Endodermal cell (in vitro differentiated cells): Measurements from ENCODE around the gene EXOSC1. TPM values are rescaled to one million over a fixed set of nuclear protein-coding genes. Genes with fewer than 3 reads are reported as not detected.

Experiments used
- DNase-seq: peaks from one replicate; pipeline ENCODE4 v3.0.0-alpha.2; 2017
- H3K27ac ChIP-seq: 2 replicates; pipeline ENCODE4 v1.5.1; 2013; ENCODE audit warnings: mild to moderate bottlenecking, low read depth, low read length, moderate library complexity
- H3K27me3 ChIP-seq: 2 replicates; pipeline ENCODE4 v1.6.1; 2013; ENCODE audit warnings: mild to moderate bottlenecking, low read length, moderate library complexity; ENCODE audit not compliant: insufficient read depth, control insufficient read depth, poor library complexity, severe bottlenecking
- H3K36me3 ChIP-seq: 2 replicates; pipeline ENCODE4 v1.7.0; 2013; ENCODE audit warnings: mild to moderate bottlenecking, low read length, moderate library complexity; ENCODE audit not compliant: control insufficient read depth, insufficient read depth
- H3K4me1 ChIP-seq: one replicate; pipeline ENCODE4 v1.7.0; 2013; ENCODE audit warnings: low read length; ENCODE audit not compliant: control insufficient read depth, insufficient read depth
- H3K4me3 ChIP-seq: 2 replicates; pipeline ENCODE4 v1.5.1; 2013; ENCODE audit warnings: mild to moderate bottlenecking, low read length, moderate library complexity
- H3K9ac ChIP-seq: 2 replicates; pipeline ENCODE4 v1.6.1; 2013; ENCODE audit warnings: mild to moderate bottlenecking, low read length, moderate library complexity; ENCODE audit not compliant: poor library complexity, severe bottlenecking; ENCODE audit errors: extremely low read depth
- H3K9me3 ChIP-seq: 2 replicates; pipeline ENCODE4 v1.6.1; 2013; ENCODE audit warnings: mild to moderate bottlenecking, low read length, moderate library complexity; ENCODE audit not compliant: control insufficient read depth
- H3K27ac Mint-ChIP-seq: 2 replicates; pipeline ENCODE4 v1.8.0; 2020; ENCODE audit warnings: mixed read lengths
- H3K27me3 Mint-ChIP-seq: 2 replicates; pipeline ENCODE4 v1.8.0; 2021; ENCODE audit warnings: mild to moderate bottlenecking, mixed read lengths; ENCODE audit not compliant: insufficient read depth
- H3K36me3 Mint-ChIP-seq: 2 replicates; pipeline ENCODE4 v1.8.0; 2020; ENCODE audit warnings: low read depth, mixed read lengths
- H3K4me1 Mint-ChIP-seq: 2 replicates; pipeline ENCODE4 v1.8.0; 2020; ENCODE audit warnings: mixed read lengths
- H3K4me3 Mint-ChIP-seq: 2 replicates; pipeline ENCODE4 v1.8.0; 2020; ENCODE audit warnings: mild to moderate bottlenecking, moderate library complexity, mixed read lengths
- H3K9me3 Mint-ChIP-seq: 2 replicates; pipeline ENCODE4 v1.8.0; 2020; ENCODE audit warnings: mild to moderate bottlenecking, mixed read lengths
- CTCF ChIP-seq: fragments of 200-600 bp; sonication (generic); conservative IDR thresholded peaks from 2 replicates; pipeline ENCODE4 v1.5.0; 2021; ENCODE audit warnings: antibody characterized with exemption, mild to moderate bottlenecking
- WGBS, 2 experiments: methylation state at CpG; one replicate each; pipeline versions ENCODE4 v1.1.5 to v1.1.7; 2013; ENCODE audit warnings: missing lambda C conversion rate in 2 of 2, mixed read lengths in 1 of 2; ENCODE audit not compliant: insufficient coverage in 1 of 2, insufficient read length in 1 of 2; 5-methylcytosine and 5-hydroxymethylcytosine counted together
- total RNA-seq, 2 donors: library from RNA; stranded (reverse); fragmentation: NEBNext Ultra II Directional in 1 of 2; extraction: Animal tissue kit (Norgen Biotek cat#: 25700) in 1 of 2; gene quantifications; 2 replicates in 1 of 2; 3 replicates in 1 of 2; pipeline ENCODE4 v1.2.1, GENCODE V29; 2021

EXOSC1 gene
- total RNA-seq, 2 donors from 2014 or later, result 48.9 to 55.6 TPM

DNA sequence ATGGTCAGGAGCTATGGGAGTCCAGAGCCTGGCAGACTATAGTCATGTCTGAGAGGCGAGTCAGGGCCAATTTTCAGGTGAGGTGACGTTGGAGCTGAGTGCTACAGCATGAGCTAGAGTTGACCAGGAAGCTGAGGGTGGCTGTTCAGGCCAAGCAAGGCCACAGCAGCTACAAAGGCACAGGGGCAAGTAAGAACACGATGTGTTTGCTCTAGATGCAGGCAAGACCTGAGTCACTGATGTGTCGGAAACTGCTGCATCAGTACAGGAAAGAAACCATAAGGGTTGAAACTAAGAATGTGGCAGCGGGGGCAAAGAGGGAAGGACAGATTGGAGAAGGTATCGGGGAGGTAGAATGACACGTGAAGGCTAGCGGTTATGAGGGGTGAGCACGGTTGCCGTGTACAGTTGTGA lies 32.9 kb downstream of the EXOSC1 start:
- H3K27ac ChIP-seq, result no peak overlapping the region
- no peaks in the 10 kb centered on the region for H3K36me3 ChIP-seq
- TF ChIP-seq CTCF, result no peak
- no peaks in the 10 kb centered on the region for H3K27me3 Mint-ChIP-seq
- DNase-seq, result no peak
- H3K27ac Mint-ChIP-seq, result no peak overlapping the region
- peaks cover 8% of the 10 kb centered on the region for H3K4me1 Mint-ChIP-seq
- WGBS, 2 experiments, result 94% methylated on average over 10 of the region's 10 CpGs
- H3K27me3 ChIP-seq, result no peaks in the 10 kb centered on the region
- H3K9me3 ChIP-seq, result no peaks in the 10 kb centered on the region
- no peak overlapping the region for H3K4me3 ChIP-seq
- no peaks in the 10 kb centered on the region for H3K4me1 ChIP-seq
- H3K36me3 Mint-ChIP-seq, result no peaks in the 10 kb centered on the region
- no peak overlapping the region for H3K9ac ChIP-seq
- H3K4me3 Mint-ChIP-seq, result no peak overlapping the region
- no peaks in the 10 kb centered on the region for H3K9me3 Mint-ChIP-seq

DNA sequence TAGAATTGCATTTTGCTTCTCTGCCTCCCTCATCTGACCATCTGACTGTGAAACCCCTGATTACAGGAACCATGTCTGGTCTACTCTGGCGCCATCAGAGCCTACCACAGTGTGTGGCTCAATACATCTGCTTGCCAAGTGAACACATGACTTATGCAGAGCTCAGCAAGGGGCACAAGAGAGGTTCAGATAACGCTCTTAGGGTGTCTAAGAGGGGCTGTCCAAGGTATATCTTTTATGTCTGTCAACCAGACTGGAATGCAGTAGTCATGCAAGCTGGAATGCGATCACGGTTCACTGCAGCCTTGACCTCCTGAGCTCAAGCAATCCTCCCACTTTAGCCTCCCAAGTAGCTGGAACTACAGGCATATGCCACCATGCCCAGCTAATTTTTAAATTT lies 34.4 kb downstream of the EXOSC1 start:
- 92 to 95% methylated on average over 4 of the region's 4 CpGs for WGBS, 2 experiments
- Mint-ChIP-seq H3K4me1 (no peaks in the 10 kb centered on the region), H3K27ac (no peak overlapping the region), H3K9me3 (no peaks in the 10 kb centered on the region), H3K36me3 (no peaks in the 10 kb centered on the region), H3K4me3 (no peak overlapping the region), H3K27me3 (no peaks in the 10 kb centered on the region)
- Histone ChIP-seq H3K27ac (no peak overlapping the region), H3K9ac (no peak overlapping the region), H3K9me3 (no peaks in the 10 kb centered on the region), H3K4me3 (no peak overlapping the region), H3K36me3 (no peaks in the 10 kb centered on the region), H3K4me1 (no peaks in the 10 kb centered on the region), H3K27me3 (no peaks in the 10 kb centered on the region)
- no peak for DNase-seq
- TF ChIP-seq CTCF, result no peak

- Histone ChIP-seq H3K27ac (no peak overlapping the region), H3K9ac (no peak overlapping the region), H3K4me1 (no peaks in the 10 kb centered on the region), H3K36me3 (no peaks in the 10 kb centered on the region), H3K27me3 (no peaks in the 10 kb centered on the region), H3K9me3 (no peaks in the 10 kb centered on the region), H3K4me3 (no peak overlapping the region)
- H3K36me3 Mint-ChIP-seq, result no peaks in the 10 kb centered on the region
- no peak for TF ChIP-seq CTCF
- H3K27ac Mint-ChIP-seq, result no peak overlapping the region
- H3K4me1 Mint-ChIP-seq, result no peaks in the 10 kb centered on the region
- no peaks in the 10 kb centered on the region for H3K9me3 Mint-ChIP-seq
- no peaks in the 10 kb centered on the region for H3K27me3 Mint-ChIP-seq
- DNase-seq, result no peak
- no peak overlapping the region for H3K4me3 Mint-ChIP-seq
- WGBS, 2 experiments, result 91% methylated on average over 10 of the region's 10 CpGs
These were observed 37.3 kb downstream of the EXOSC1 start for GRCh38 chr10:97408496-97408992.
